K562 (cell line): ENCODE data around the gene CDC45. TPM values are rescaled to one million over a fixed set of nuclear protein-coding genes. Genes with fewer than 3 reads are reported as not detected.

Experiments used
- BDP1 ChIP-seq: IDR thresholded peaks from 3 replicates; pipeline ENCODE4 v1.6.1; 2011; ENCODE audit not compliant: insufficient read length, insufficient read depth
- CEBPB ChIP-seq: fragments of 450-650 bp; IDR thresholded peaks from 2 replicates; pipeline ENCODE4 v1.6.1; 2016; ENCODE audit warnings: missing genetic modification characterization, missing compliant biosample characterization
- CREB5 ChIP-seq: fragments of 250-450 bp; sonication (Bioruptor Pico); IDR thresholded peaks from 2 replicates; pipeline ENCODE4 v1.5.0; 2020; ENCODE audit warnings: mild to moderate bottlenecking
- E2F6 ChIP-seq, 2 experiments: IDR thresholded peaks; 2 replicates each; pipeline ENCODE4 v1.6.1; 2011; ENCODE audit warnings: borderline replicate concordance in 1 of 2, control low read depth in 1 of 2, low read depth in 1 of 2, low read length in 1 of 2, mild to moderate bottlenecking in 1 of 2, mixed read lengths in 1 of 2, moderate library complexity in 1 of 2; ENCODE audit not compliant: insufficient read depth in 1 of 2, insufficient read length in 1 of 2, poor library complexity in 1 of 2, severe bottlenecking in 1 of 2; ENCODE audit errors: extremely low read depth in 1 of 2
- ELF2 ChIP-seq: fragments of 250-450 bp; sonication (Bioruptor Pico); IDR thresholded peaks from 2 replicates; pipeline ENCODE4 v1.5.0; 2021; ENCODE audit warnings: mild to moderate bottlenecking
- ETS2 ChIP-seq: IDR thresholded peaks from 2 replicates; pipeline ENCODE4 v1.6.1; 2016; ENCODE audit warnings: borderline replicate concordance, missing genetic modification characterization, mild to moderate bottlenecking, moderate library complexity, missing compliant biosample characterization; ENCODE audit not compliant: poor library complexity, severe bottlenecking
- JUND ChIP-seq, 2 experiments: IDR thresholded peaks; 2 replicates in 1 of 2; 3 replicates in 1 of 2; pipeline ENCODE4 v1.6.1; 2011; ENCODE audit warnings: borderline replicate concordance in 2 of 2, low read depth in 2 of 2, low read length in 2 of 2, improper control_type of control experiment in 1 of 2, missing biosample characterization in 1 of 2, missing genetic modification characterization in 1 of 2, missing genetic modification reagents in 1 of 2
- L3MBTL2 ChIP-seq: fragments of 450-650 bp; IDR thresholded peaks from 2 replicates; pipeline ENCODE4 v1.6.1; 2016; ENCODE audit warnings: mild to moderate bottlenecking, moderate library complexity
- NFE2L1 ChIP-seq: fragments of 450-650 bp; IDR thresholded peaks from 2 replicates; pipeline ENCODE4 v1.6.1; 2016; ENCODE audit warnings: missing genetic modification characterization, low read depth, mild to moderate bottlenecking, missing compliant biosample characterization, moderate library complexity, borderline replicate concordance
- NFXL1 ChIP-seq: fragments of 450-650 bp; formaldehyde crosslinking; IDR thresholded peaks from 2 replicates; pipeline ENCODE4 v1.4.0; 2021; ENCODE audit warnings: mild to moderate bottlenecking
- NUFIP1 ChIP-seq: fragments of 450-650 bp; IDR thresholded peaks from 2 replicates; pipeline ENCODE4 v1.6.1; 2018; ENCODE audit not compliant: partially characterized antibody
- POLR2A ChIP-seq: fragments of 450-650 bp; conservative IDR thresholded peaks from 2 replicates; pipeline ENCODE4 v1.6.1; 2016
- SMAD4 ChIP-seq: fragments of 250-450 bp; sonication (Bioruptor Pico); conservative IDR thresholded peaks from 2 replicates; pipeline ENCODE4 v1.8.0; 2021; ENCODE audit warnings: inconsistent platforms, mild to moderate bottlenecking, moderate library complexity
- SNIP1 ChIP-seq: fragments of 450-650 bp; IDR thresholded peaks from 2 replicates; pipeline ENCODE4 v1.7.1; 2017; ENCODE audit warnings: low read depth, mild to moderate bottlenecking
- STAT5A ChIP-seq: IDR thresholded peaks from 2 replicates; pipeline ENCODE4 v1.6.1; 2012; ENCODE audit warnings: low read length, inconsistent platforms, borderline replicate concordance
- TAL1 ChIP-seq: fragments of 450-650 bp; IDR thresholded peaks from 2 replicates; pipeline ENCODE4 v1.6.1; 2016; ENCODE audit warnings: mild to moderate bottlenecking
- TBP ChIP-seq: optimal IDR thresholded peaks from 2 replicates; pipeline ENCODE3; 2011; ENCODE audit warnings: low read depth, low read length, improper control_type of control experiment
- ZNF165 ChIP-seq: fragments of 250-450 bp; sonication (Bioruptor Pico); IDR thresholded peaks from 2 replicates; pipeline ENCODE4 v1.4.0; 2020; ENCODE audit warnings: borderline replicate concordance
- ZNF239 ChIP-seq: fragments of 250-450 bp; sonication (Bioruptor Pico); IDR thresholded peaks from 2 replicates; pipeline ENCODE4 v1.4.0; 2020; ENCODE audit warnings: mild to moderate bottlenecking
- ZNF57 ChIP-seq: fragments of 450-650 bp; formaldehyde crosslinking; IDR thresholded peaks from 2 replicates; pipeline ENCODE4 v1.4.0; 2020; ENCODE audit warnings: mild to moderate bottlenecking, moderate library complexity
- polyA plus RNA-seq, 8 experiments: library from polyadenylated mRNA; depleted of rRNA in 4 of 8; stranded (reverse) in 5 of 8; unstranded in 3 of 8; fragments of >200 nt; fragmentation: Nextera tagmentation in 2 of 8; fragmentation: Illumina TruSeq in 1 of 8; extraction: Ambion mirVana in 2 of 8; extraction: Trizol in 1 of 8; gene quantifications; 2 replicates each; pipeline versions ENCODE4 v1.2.1 to v1.2.3, GENCODE V29; 2011 to 2014; ENCODE audit warnings: inconsistent platforms in 1 of 8, missing spikeins in 1 of 8
- total RNA-seq, 7 experiments: library from RNA; depleted of rRNA in 6 of 7; stranded (reverse); fragments of >200 nt in 6 of 7; fragmentation: Illumina TruSeq in 2 of 7; extraction: Trizol in 2 of 7; gene quantifications; 2 replicates each; pipeline versions ENCODE4 v1.2.1 to v1.2.3, GENCODE V29; 2011 to 2021; ENCODE audit warnings: low replicate concordance in 1 of 7
- TF ChIP-seq, protein P1 (sequence below), 3 experiments: fragments of 200-800 bp in 1 of 3; sonication (Bioruptor generic) in 1 of 3; sonication (generic) in 1 of 3; formaldehyde crosslinking in 1 of 3; IDR thresholded peaks; 2 replicates each; pipeline versions ENCODE4 v1.6.1 to v1.8.0; 2016 to 2022; ENCODE audit warnings: mild to moderate bottlenecking in 2 of 3, missing compliant biosample characterization in 2 of 3, missing genetic modification characterization in 2 of 3, missing genetic modification reagents in 1 of 3
- TF ChIP-seq, protein P2 (sequence below): sonication (generic); formaldehyde crosslinking; IDR thresholded peaks from 2 replicates; pipeline ENCODE4 v1.9.0; 2022; ENCODE audit warnings: mild to moderate bottlenecking, missing genetic modification reagents
- TF ChIP-seq, protein P3 (sequence below): fragments of 450-650 bp; formaldehyde crosslinking; IDR thresholded peaks from 2 replicates; pipeline ENCODE4 v1.4.0; 2022; ENCODE audit warnings: missing genetic modification characterization

Gene CDC45
- total and polyA plus RNA-seq, 9 of the 15 experiments (the other 6 are each of a cell fraction or from before 2014, with no cell fraction given): 251 to 580 (median 410) TPM

DNA sequence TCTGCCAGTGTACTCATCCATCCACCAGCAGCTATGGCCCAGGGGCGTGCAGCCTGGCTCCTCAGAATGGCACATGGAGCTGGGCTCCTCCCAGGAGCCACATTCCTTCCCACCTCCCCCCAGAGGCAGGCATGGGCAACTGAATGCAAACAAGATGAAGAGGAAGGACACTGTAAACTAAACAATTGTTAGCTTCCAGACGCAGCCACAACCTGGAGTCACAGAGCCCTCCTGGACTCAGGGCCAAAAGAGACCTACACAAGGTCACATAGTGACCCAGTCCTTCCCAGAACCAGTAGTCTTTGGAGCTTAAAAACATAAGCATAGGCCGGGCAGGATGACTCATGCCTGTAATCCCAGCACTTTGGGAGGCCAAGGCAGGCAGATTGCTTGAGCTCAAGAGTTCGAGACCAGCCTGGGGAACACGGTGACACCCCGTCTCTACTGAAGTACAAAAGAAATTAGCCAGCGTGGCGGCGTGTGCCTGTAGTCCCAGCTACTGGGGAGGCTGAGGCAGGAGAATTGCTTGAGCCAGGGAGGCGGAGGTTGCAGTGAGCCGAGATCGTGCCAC, 75.2 kb downstream of the CDC45 start (continued):
- TF ChIP-seq CREB5 (CRISPR knock-in tag) (no peak), TAL1 (no peak), ZNF57 (CRISPR knock-in tag) (no peak), E2F6 (IDR thresholded peaks at IDR 0.05; ENCODE audit: borderline replicate concordance in 1 of 2, extremely low read depth in 1 of 2, insufficient read depth in 1 of 2, insufficient read length in 1 of 2, low read depth in 1 of 2, low read length in 1 of 2, poor library complexity in 1 of 2, severe bottlenecking in 1 of 2) (peak in 1 of 2 experiments; percentile 52), ZNF165 (CRISPR knock-in tag) (no peak), SMAD4 (CRISPR knock-in tag) (no peak), STAT5A (no peak), ZNF239 (CRISPR knock-in tag) (no peak), NFE2L1 (tag) (no peak), L3MBTL2 (no peak), NFXL1 (CRISPR knock-in tag) (no peak), JUND (IDR thresholded peaks at IDR 0.05; ENCODE audit: borderline replicate concordance, low read depth, low read length) (peak; percentile 62), JUND (tag; IDR thresholded peaks at IDR 0.05; ENCODE audit: borderline replicate concordance, low read depth, low read length) (peak; percentile 42; the same call in 1 of the 3 replicates), NUFIP1 (no peak), SNIP1 (no peak), POLR2A (no peak), ELF2 (CRISPR knock-in tag) (no peak), TBP (no peak), BDP1 (no peak), ETS2 (tag) (no peak), CEBPB (tag) (no peak)
- TF ChIP-seq, protein P1, sequence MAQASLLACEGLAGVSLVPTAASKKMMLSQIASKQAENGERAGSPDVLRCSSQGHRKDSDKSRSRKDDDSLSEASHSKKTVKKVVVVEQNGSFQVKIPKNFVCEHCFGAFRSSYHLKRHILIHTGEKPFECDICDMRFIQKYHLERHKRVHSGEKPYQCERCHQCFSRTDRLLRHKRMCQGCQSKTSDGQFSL (CRISPR knock-in tag; IDR thresholded peaks at IDR 0.05): no peak
- TF ChIP-seq, protein P1 (tag; IDR thresholded peaks at IDR 0.05): no peak
- TF ChIP-seq, protein P2, sequence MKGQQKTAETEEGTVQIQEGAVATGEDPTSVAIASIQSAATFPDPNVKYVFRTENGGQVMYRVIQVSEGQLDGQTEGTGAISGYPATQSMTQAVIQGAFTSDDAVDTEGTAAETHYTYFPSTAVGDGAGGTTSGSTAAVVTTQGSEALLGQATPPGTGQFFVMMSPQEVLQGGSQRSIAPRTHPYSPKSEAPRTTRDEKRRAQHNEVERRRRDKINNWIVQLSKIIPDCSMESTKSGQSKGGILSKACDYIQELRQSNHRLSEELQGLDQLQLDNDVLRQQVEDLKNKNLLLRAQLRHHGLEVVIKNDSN: no peak
- TF ChIP-seq, protein P3, sequence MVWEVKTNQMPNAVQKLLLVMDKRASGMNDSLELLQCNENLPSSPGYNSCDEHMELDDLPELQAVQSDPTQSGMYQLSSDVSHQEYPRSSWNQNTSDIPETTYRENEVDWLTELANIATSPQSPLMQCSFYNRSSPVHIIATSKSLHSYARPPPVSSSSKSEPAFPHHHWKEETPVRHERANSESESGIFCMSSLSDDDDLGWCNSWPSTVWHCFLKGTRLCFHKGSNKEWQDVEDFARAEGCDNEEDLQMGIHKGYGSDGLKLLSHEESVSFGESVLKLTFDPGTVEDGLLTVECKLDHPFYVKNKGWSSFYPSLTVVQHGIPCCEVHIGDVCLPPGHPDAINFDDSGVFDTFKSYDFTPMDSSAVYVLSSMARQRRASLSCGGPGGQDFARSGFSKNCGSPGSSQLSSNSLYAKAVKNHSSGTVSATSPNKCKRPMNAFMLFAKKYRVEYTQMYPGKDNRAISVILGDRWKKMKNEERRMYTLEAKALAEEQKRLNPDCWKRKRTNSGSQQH (CRISPR knock-in tag): no peak
